Lower leg skin (tissue), 4 donors: ENCODE results near the gene PLEKHB1. TPM values are rescaled to one million over a fixed set of nuclear protein-coding genes. Genes with fewer than 3 reads are reported as not detected.

ENCODE experiments used
- DNase-seq, 2 donors: peaks; one replicate each; pipeline ENCODE4 v3.0.0-alpha.2; 2019; ENCODE audit warnings: low spot score in 2 of 2
- H3K4me3 ChIP-seq: fragments of 200-600 bp; sonication (generic); 2 replicates; pipeline ENCODE4 v1.5.1; 2017; ENCODE audit warnings: mild to moderate bottlenecking, low read depth; ENCODE audit not compliant: poor library complexity, severe bottlenecking
- CTCF ChIP-seq, 3 donors: fragments of 450-650 bp; IDR thresholded peaks; one replicate each; pipeline ENCODE4 v1.5.1; 2016; ENCODE audit warnings: antibody characterized with exemption in 3 of 3, mild to moderate bottlenecking in 3 of 3, moderate library complexity in 2 of 3
- POLR2A ChIP-seq, 2 donors: fragments of 450-650 bp; IDR thresholded peaks; one replicate each; pipeline ENCODE4 v1.6.1; 2016 to 2017; ENCODE audit warnings: antibody characterized with exemption in 2 of 2, mild to moderate bottlenecking in 1 of 2, moderate library complexity in 1 of 2
- WGBS, 2 donors: methylation state at CpG; one replicate each; pipeline ENCODE4 v1.1.5; 2018; 5-methylcytosine and 5-hydroxymethylcytosine counted together
- intact Hi-C: fragments of 100-400 bp; cut with DNase I; formaldehyde crosslinking; loops from one replicate; pipeline ENCODE4 v1.15.0; 2023; ENCODE audit warnings: low total_unique reads
- total RNA-seq, 4 donors: library from RNA; depleted of rRNA; stranded (reverse); fragments of >200 nt; gene quantifications; one replicate each; pipeline ENCODE4 v1.1.0, GENCODE V29; 2016

PLEKHB1 gene
- total RNA-seq, 4 donors from 2014 or later, result 2.9 to 18.9 (median 9.1) TPM

GRCh38 chr11:73632996-73633395 lies 13.4 kb upstream of the PLEKHB1 start:
- no peak for DNase-seq
- no peak overlapping the region for H3K4me3 ChIP-seq
- WGBS, 2 donors, result 95 to 97% methylated on average over 4 of the region's 4 CpGs
- TF ChIP-seq POLR2A (IDR thresholded peaks at IDR 0.05) (no peak), CTCF (IDR thresholded peaks at IDR 0.05) (no peak)
- intact Hi-C loops, result no loop called here

GRCh38 chr11:73633999-73634398 lies 12.4 kb upstream of the PLEKHB1 start:
- no peak for DNase-seq
- WGBS, 2 donors, result 86 to 88% methylated on average over 2 of the region's 2 CpGs
- TF ChIP-seq CTCF (IDR thresholded peaks at IDR 0.05) (no peak), POLR2A (IDR thresholded peaks at IDR 0.05) (no peak)
- no peak overlapping the region for H3K4me3 ChIP-seq
- intact Hi-C loops, result no loop called here

GRCh38 chr11:73635721-73636120 lies 10.7 kb upstream of the PLEKHB1 start:
- no peak overlapping the region for H3K4me3 ChIP-seq
- 85 to 93% methylated on average over 5 of the region's 5 CpGs for WGBS, 2 donors
- no peak for DNase-seq
- TF ChIP-seq POLR2A (IDR thresholded peaks at IDR 0.05), result no peak
- TF ChIP-seq CTCF (IDR thresholded peaks at IDR 0.05), result no peak
- intact Hi-C loops, result no loop called here

- no peak overlapping the region for H3K4me3 ChIP-seq
- TF ChIP-seq POLR2A (IDR thresholded peaks at IDR 0.05) (no peak), CTCF (IDR thresholded peaks at IDR 0.05) (no peak)
- intact Hi-C loops, result no loop called here
- no peak for DNase-seq
- 86 to 91% methylated on average over 5 of the region's 5 CpGs for WGBS, 2 donors
These were observed 10.1 kb upstream of the PLEKHB1 start for GRCh38 chr11:73636249-73636648.

GRCh38 chr11:73637012-73637411 lies 9.4 kb upstream of the PLEKHB1 start:
- WGBS, 2 donors, result 52 to 54% methylated on average over 1 of the region's 1 CpG
- no peak for DNase-seq
- intact Hi-C loops, result no loop called here
- H3K4me3 ChIP-seq, result no peak overlapping the region
- TF ChIP-seq CTCF (IDR thresholded peaks at IDR 0.05), result no peak
- TF ChIP-seq POLR2A (IDR thresholded peaks at IDR 0.05), result no peak

- TF ChIP-seq POLR2A (IDR thresholded peaks at IDR 0.05) (no peak), CTCF (IDR thresholded peaks at IDR 0.05) (no peak)
- no peak overlapping the region for H3K4me3 ChIP-seq
- 61 to 66% methylated on average over 2 of the region's 2 CpGs for WGBS, 2 donors
- intact Hi-C loops, result no loop called here
- no peak for DNase-seq
These were observed 5.8 kb upstream of the PLEKHB1 start for GRCh38 chr11:73640592-73640991.
